Measurements from ENCODE around the gene KMT5C. TPM values are rescaled to one million over a fixed set of nuclear protein-coding genes. Genes with fewer than 3 reads are reported as not detected.

KMT5C gene
- 10 to 100 TPM in 1 of 4 donors, 1 to 10 TPM in 3; 5.3 to 22.9 (median 6.8) TPM for total RNA-seq

DNA sequence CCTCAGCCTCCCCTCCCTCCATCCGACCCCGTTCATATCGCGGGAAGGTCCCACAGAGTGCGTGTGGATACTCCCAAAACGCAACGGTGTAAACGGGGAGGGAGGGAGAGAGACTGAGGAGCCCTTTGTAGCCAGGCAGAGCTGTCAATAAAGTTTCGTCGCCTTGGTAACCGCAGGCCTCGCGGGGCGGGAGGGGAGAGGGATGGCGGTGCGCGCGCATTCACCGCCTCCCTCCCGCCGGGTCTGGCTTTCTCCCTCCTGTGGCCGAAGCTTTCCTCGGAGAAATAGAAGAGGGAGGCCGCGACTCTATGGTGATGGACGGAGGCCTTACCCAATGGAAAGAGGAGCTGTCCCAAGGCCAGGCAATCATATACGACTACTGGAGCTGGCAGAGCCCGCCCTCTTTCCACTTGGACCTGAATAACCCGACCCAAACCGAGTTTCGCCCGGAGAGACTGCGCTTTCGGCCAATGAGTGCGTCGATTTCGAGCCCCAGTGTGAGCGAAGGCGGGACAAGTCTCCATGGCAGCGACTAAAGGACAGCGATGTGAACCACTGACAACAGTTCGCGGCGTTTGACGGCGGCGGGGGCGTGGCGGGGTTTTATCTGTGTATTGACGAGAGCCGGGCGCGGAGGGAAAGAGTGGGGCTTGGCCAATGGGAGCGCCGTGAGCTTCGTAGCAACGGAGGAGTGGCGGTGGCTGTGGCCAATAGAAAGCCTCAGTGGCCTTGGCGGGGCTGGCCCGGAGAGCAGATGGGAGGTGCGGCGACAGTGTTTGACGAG, at the start of gene KMT5C:
TSS of gene KMT5C (plus strand) at position 772 of the 784 bp plus-strand sequence. CDS start 2,061 bp downstream, outside the sequence.
- DNase-seq (ENCODE audit: low spot score) (peak; percentile 100), ATAC-seq (ENCODE audit: low FRiP score) (peak; percentile 96)
- TF ChIP-seq, protein P1, sequence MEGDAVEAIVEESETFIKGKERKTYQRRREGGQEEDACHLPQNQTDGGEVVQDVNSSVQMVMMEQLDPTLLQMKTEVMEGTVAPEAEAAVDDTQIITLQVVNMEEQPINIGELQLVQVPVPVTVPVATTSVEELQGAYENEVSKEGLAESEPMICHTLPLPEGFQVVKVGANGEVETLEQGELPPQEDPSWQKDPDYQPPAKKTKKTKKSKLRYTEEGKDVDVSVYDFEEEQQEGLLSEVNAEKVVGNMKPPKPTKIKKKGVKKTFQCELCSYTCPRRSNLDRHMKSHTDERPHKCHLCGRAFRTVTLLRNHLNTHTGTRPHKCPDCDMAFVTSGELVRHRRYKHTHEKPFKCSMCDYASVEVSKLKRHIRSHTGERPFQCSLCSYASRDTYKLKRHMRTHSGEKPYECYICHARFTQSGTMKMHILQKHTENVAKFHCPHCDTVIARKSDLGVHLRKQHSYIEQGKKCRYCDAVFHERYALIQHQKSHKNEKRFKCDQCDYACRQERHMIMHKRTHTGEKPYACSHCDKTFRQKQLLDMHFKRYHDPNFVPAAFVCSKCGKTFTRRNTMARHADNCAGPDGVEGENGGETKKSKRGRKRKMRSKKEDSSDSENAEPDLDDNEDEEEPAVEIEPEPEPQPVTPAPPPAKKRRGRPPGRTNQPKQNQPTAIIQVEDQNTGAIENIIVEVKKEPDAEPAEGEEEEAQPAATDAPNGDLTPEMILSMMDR (IDR thresholded peaks at IDR 0.05) = no peak

DNA sequence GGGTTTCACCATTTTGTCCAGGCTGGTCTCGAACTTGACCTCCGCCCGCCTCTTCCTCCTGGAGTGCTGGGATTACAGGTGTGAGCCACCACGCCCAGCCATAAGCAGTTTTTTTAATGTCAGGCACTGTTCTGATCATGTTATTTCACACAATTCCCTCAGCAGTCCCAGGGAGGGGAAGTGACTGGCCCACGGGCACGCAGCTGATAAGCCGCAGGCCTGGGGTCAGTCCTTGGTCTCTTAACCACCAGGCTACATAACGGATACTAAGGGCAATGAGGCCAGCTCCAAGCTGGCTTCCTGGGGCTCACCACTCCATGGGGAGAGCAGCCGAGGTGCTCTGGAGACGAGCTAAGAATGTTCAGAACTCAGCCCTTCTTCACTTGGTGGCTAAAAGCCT, 42.4 kb upstream of the KMT5C start:
- ATAC-seq (ENCODE audit: low FRiP score) (no peak), DNase-seq (ENCODE audit: low spot score) (no peak)
- TF ChIP-seq, protein P1 (IDR thresholded peaks at IDR 0.05) = no peak

DNA sequence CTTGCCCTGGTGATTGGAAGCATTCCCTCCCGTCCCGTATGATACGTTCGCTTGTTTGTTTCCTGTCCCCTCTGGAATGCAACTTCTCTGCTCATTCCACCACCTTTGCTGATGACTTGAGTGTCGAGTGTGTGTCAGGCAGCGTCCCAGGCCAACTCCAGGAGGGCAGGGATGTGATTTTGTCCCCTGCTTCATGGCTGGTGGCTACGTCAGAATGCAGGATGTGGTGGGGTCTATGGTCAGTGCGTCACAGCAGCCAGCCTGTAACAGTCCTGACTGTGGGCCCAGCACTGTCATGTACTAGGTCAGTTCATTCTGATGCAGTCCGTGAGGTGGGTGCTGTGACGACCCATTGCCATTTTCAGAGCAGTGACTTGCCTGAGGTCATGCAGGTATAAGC, 39.7 kb upstream of the KMT5C start:
- no peak for DNase-seq (ENCODE audit: low spot score)
- no peak for ATAC-seq (ENCODE audit: low FRiP score)
- TF ChIP-seq, protein P1 (IDR thresholded peaks at IDR 0.05) = no peak

DNA sequence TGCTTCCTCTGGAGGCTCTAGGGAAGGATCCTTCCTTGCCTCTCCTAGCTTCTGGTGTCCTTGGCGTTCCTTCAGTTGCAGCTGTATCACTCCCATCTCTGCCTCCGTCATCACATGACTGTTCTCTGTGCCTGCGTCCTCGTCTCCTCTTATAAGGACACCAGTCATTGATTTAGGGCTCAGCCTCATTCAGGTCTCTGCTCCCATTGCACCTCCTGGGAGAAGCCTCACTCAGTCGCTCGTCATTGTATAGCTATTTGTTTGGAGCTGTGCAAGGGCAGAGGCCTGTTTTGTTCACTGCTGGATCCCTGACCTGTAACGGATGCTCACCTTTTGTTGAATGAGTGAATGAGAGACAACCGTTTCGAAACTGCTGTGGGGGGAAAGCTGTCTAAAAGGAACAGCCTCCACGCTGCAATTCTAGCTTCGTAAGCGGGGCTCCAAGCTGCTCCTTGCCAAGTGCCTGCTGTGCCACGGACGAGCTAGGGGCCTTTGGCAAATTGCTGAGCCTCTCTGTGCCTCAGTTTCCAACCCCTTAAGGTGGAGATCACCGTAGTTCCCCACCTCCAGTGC, 38.7 kb upstream of the KMT5C start:
- TF ChIP-seq, protein P1 (IDR thresholded peaks at IDR 0.05) = no peak
- ATAC-seq (ENCODE audit: low FRiP score) (no peak), DNase-seq (ENCODE audit: low spot score) (no peak)

DNA sequence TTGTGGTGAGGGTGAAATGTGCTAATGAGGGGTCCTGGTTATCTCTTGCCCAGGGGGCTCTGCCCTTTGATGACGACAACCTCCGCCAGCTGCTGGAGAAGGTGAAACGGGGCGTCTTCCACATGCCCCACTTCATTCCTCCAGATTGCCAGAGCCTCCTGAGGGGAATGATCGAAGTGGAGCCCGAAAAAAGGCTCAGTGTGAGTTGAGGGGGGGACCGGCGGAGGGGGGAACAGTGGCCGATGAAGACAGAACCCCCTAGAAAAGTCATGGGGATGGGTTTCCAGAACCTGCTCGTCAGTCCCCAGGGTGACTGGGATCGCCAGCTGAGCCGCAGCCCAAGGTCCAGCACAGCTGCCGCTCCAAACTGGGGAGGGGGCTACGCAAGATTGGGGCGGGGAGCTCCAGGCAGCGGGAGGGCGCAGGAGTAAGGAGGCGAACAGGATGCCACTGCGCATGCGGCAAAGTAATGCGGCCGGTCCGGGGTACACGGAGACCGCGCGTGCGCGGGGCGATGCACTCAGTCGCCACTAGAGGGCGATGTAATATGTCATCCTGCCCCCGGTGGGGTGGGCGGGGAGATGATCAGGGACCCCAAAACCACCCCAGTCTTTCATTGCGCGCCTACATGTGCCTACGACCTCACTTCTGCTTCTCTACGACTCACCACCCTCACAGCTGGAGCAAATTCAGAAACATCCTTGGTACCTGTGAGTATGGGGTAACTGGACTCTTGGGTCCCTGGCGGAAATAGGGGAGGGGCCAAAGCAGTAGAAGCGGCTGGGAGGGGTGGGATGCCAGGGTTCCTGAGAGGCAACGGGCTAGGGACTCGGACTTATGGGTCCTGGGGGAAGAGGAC, 38.0 kb upstream of the KMT5C start:
- TF ChIP-seq, protein P1 (IDR thresholded peaks at IDR 0.05) = peak in 2 of 3 donors; percentile 38 to 89
- ATAC-seq (ENCODE audit: low FRiP score) (peak; percentile 88), DNase-seq (ENCODE audit: low spot score) (peak; percentile 79)

DNA sequence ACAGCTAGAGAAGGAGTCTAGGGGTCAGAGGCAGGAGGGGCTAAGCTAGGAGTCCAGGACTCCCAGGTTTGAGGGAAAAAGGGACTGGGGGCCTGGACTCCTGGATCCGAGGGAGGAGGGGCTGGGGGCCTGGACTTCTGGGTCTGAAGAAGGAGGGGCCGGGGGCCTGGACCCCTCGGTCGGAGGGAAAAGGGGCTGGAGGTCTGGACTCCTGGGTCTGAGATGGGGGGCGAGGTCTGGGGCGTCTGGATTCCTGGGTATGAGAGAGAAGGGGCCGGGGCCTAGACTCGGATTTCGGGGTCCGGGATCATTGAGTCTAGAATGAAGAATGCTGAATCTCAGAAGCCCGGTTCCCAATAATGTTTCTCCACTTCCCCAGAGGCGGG, 37.4 kb upstream of the KMT5C start:
- ATAC-seq (ENCODE audit: low FRiP score) (no peak), DNase-seq (ENCODE audit: low spot score) (no peak)
- TF ChIP-seq, protein P1 (IDR thresholded peaks at IDR 0.05) = no peak

Measured in omental fat pad (tissue), 4 donors.